ENCODE data around the gene LIMK2. TPM values are rescaled to one million over a fixed set of nuclear protein-coding genes. Genes with fewer than 3 reads are reported as not detected.
A peak's percentile ranks its signal among the peaks of the same experiment; 100 is the strongest.

The LIMK2 gene
- total and polyA plus RNA-seq, 4 experiments from 2014 or later, result 12.3 to 33.2 (median 29.5) TPM

GRCh38 chr22:31269892-31270579 is 57.9 kb downstream of the LIMK2 start:
- Mint-ChIP-seq H3K4me1 (peaks cover 28 to 53% (median 41%) of the 10 kb centered on the region in 4 donors), H3K9me3 (no peaks in the 10 kb centered on the region), H3K27me3 (no peaks in the 10 kb centered on the region), H3K27ac (peak overlapping the region; percentile 58 to 95 (median 80)), H3K4me3 (peak overlapping the region in 1 of 8 donors; percentile 7), H3K36me3 (peaks cover 29 to 68% of the 10 kb centered on the region in 2 donors)
- POLR2A ChIA-PET (ENCODE audit: partially characterized antibody), result interaction anchor here (0.6 to 17.9 kb wide), 7 partner anchors 8 to 241 kb away, joined by 3 to 1203 read pairs (median 20); partner anchors contain the start of genes LIMK2 and PIK3IP1
- H3K9me3 ChIP-seq (ENCODE audit: control insufficient read depth in 1 of 2, low read length in 2 of 2), result no peaks in the 10 kb centered on the region
- CTCF ChIA-PET (ENCODE audit: partially characterized antibody), result interaction anchor here (0.8 to 12.3 kb wide), 14 partner anchors 9 to 162 kb away, joined by 3 to 140 read pairs (median 15); partner anchors contain the start of genes LIMK2, PIK3IP1 and SELENOM
- H3K27ac ChIP-seq (ENCODE audit: low read depth, low read length), result no peak overlapping the region
- no peak overlapping the region for H3K4me3 ChIP-seq (ENCODE audit: low read length in 2 of 2)
- no peaks in the 10 kb centered on the region for H3K27me3 ChIP-seq (ENCODE audit: insufficient read depth, low read length)
- no peak for DNase-seq
- peaks cover 22% of the 10 kb centered on the region for H3K36me3 ChIP-seq (ENCODE audit: insufficient read depth, low read length)
- H3K4me1 ChIP-seq (ENCODE audit: insufficient read depth, low read length), result peaks cover 30% of the 10 kb centered on the region
- intact Hi-C loops (cut with micrococcal nuclease), result no loop called here

DNA sequence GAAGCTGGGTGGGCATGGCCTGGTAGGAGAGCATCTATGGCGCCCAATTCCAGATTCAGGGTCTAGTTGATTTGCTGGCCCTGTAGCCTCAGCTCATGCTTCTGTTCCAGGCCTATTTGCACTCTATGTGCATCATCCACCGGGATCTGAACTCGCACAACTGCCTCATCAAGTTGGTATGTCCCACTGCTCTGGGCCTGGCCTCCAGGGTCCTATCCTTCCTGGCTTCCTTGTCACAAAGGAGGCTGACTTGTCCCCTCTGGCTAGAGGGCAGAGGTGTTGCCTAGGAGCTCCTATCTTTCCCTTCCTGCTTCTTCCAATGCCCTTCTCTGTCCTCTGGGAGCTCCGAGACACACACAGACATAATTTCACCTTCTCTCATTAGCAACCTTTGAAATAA is 58.9 kb downstream of the LIMK2 start:
- Mint-ChIP-seq H3K9me3 (no peaks in the 10 kb centered on the region), H3K27me3 (no peaks in the 10 kb centered on the region), H3K4me1 (peaks cover 30 to 63% (median 43%) of the 10 kb centered on the region in 4 donors), H3K36me3 (peaks cover 28 to 69% of the 10 kb centered on the region in 2 donors), H3K27ac (peak overlapping the region; percentile 25 to 91 (median 81)), H3K4me3 (no peak overlapping the region)
- H3K9me3 ChIP-seq (ENCODE audit: control insufficient read depth in 1 of 2, low read length in 2 of 2), result no peaks in the 10 kb centered on the region
- DNase-seq, result no peak
- H3K27me3 ChIP-seq (ENCODE audit: insufficient read depth, low read length), result no peaks in the 10 kb centered on the region
- peaks cover 40% of the 10 kb centered on the region for H3K4me1 ChIP-seq (ENCODE audit: insufficient read depth, low read length)
- ChIA-PET POLR2A (ENCODE audit: partially characterized antibody) (interaction anchor here (0.6 to 17.9 kb wide), 7 partner anchors 7 to 1784 kb away, joined by 3 to 1203 read pairs (median 20); partner anchors contain the start of genes LIMK2 and PIK3IP1), CTCF (ENCODE audit: partially characterized antibody) (interaction anchor here (0.8 to 12.3 kb wide), 21 partner anchors 8 to 163 kb away, joined by 3 to 140 read pairs (median 10); partner anchors contain the start of genes LIMK2, PIK3IP1 and SELENOM)
- H3K27ac ChIP-seq (ENCODE audit: low read depth, low read length), result no peak overlapping the region
- H3K4me3 ChIP-seq (ENCODE audit: low read length in 2 of 2), result no peak overlapping the region
- intact Hi-C loops (cut with micrococcal nuclease), result no loop called here
- peaks cover 27% of the 10 kb centered on the region for H3K36me3 ChIP-seq (ENCODE audit: insufficient read depth, low read length)

DNA sequence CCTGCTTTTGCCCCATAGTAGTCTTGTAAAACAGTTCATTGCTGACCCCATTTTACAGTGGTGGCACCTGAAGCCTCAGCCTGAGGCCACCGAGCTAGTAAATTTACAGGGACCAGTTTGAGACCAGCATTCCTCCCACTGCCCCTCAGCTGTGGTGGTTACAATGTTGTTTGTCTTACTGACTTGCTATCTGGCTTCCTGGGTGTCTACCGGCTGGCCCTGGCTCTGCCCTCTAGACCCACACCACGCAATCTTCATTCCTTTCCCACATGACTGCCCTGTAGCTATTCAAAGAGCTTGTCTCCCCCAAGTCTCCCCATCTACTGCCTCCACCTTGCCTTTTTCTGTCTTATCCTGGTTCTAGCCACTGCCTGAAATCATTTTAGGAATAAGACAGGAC is 59.4 kb downstream of the LIMK2 start:
- Histone ChIP-seq H3K36me3 (ENCODE audit: insufficient read depth, low read length) (peaks cover 25% of the 10 kb centered on the region), H3K4me1 (ENCODE audit: insufficient read depth, low read length) (peaks cover 41% of the 10 kb centered on the region), H3K4me3 (ENCODE audit: low read length in 2 of 2) (no peak overlapping the region), H3K27me3 (ENCODE audit: insufficient read depth, low read length) (no peaks in the 10 kb centered on the region), H3K27ac (ENCODE audit: low read depth, low read length) (no peak overlapping the region), H3K9me3 (ENCODE audit: control insufficient read depth in 1 of 2, low read length in 2 of 2) (no peaks in the 10 kb centered on the region)
- ChIA-PET POLR2A (ENCODE audit: partially characterized antibody) (interaction anchor here (0.6 to 17.9 kb wide), 6 partner anchors 12 to 1784 kb away, joined by 3 to 1203 read pairs (median 14); partner anchors contain the start of genes LIMK2 and PIK3IP1), CTCF (ENCODE audit: partially characterized antibody) (interaction anchor here (0.7 to 12.3 kb wide), 20 partner anchors 11 to 164 kb away, joined by 3 to 140 read pairs (median 16); partner anchors contain the start of genes LIMK2, PIK3IP1 and SELENOM)
- no peak for DNase-seq
- Mint-ChIP-seq H3K27me3 (no peaks in the 10 kb centered on the region), H3K4me3 (peak overlapping the region in 1 of 8 donors; percentile 21), H3K4me1 (peaks cover 30 to 65% (median 44%) of the 10 kb centered on the region in 4 donors), H3K36me3 (peaks cover 24 to 68% of the 10 kb centered on the region in 2 donors), H3K9me3 (no peaks in the 10 kb centered on the region), H3K27ac (peak overlapping the region; percentile 25 to 91 (median 81))
- intact Hi-C loops (cut with micrococcal nuclease), result no loop called here

DNA sequence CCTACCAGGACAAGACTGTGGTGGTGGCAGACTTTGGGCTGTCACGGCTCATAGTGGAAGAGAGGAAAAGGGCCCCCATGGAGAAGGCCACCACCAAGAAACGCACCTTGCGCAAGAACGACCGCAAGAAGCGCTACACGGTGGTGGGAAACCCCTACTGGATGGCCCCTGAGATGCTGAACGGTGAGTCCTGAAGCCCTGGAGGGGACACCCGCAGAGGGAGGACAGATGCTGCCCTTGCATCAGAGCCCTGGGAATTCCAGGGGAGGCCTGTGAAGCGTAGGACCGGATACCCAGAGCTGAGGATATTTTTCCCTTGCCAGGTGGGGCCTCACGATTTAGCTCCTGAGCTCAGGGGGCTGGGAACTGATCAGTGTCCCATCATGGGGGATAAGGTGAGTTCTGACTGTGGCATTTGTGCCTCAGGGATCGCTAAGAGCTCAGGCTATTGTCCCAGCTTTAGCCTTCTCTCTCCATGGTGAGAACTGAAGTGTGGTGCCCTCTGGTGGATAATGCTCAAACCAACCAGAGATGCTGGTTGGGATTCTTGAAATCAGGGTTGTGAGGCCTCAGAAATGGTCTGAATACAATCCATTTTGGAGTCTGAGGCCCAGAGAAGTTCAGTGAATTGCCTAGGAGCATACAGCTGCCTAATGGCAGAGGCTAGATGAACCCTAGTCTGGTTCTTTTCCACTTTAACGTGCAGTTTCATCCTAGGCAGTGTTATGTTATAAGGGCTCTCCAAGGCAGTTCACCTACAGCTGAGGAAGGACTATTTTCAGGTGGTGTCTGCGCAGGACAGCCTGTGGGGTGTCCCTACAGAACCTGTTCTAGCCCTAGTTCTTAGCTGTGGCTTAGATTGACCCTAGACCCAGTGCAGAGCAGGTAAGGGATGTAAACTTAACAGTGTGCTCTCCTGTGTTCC is 60.7 kb downstream of the LIMK2 start:
- POLR2A ChIA-PET (ENCODE audit: partially characterized antibody), result interaction anchor here (0.7 to 17.9 kb wide), 15 partner anchors 10 to 189 kb away, joined by 3 to 1203 read pairs (median 4); partner anchors contain the start of genes LIMK2, PATZ1 and PIK3IP1
- Mint-ChIP-seq H3K4me1 (peaks cover 30 to 77% (median 51%) of the 10 kb centered on the region in 4 donors), H3K4me3 (peak overlapping the region in 1 of 8 donors; percentile 2), H3K36me3 (peaks cover 18 to 66% of the 10 kb centered on the region in 2 donors), H3K27ac (peak overlapping the region; percentile 61 to 84 (median 73)), H3K27me3 (no peaks in the 10 kb centered on the region), H3K9me3 (no peaks in the 10 kb centered on the region)
- CTCF ChIA-PET (ENCODE audit: partially characterized antibody), result interaction anchor here (0.6 to 12.3 kb wide), 41 partner anchors 9 to 510 kb away, joined by 3 to 140 read pairs (median 6); partner anchors contain the start of genes LIMK2, PIK3IP1, RNF185 and SELENOM
- intact Hi-C loops (cut with micrococcal nuclease), result loop anchor here (1.0 to 2.0 kb wide), 4 partner anchors 60 to 510 kb away; partner anchors contain the start of genes LIMK2 and SELENOM
- H3K36me3 ChIP-seq (ENCODE audit: insufficient read depth, low read length), result peaks cover 12% of the 10 kb centered on the region
- no peak overlapping the region for H3K4me3 ChIP-seq (ENCODE audit: low read length in 2 of 2)
- no peaks in the 10 kb centered on the region for H3K9me3 ChIP-seq (ENCODE audit: control insufficient read depth in 1 of 2, low read length in 2 of 2)
- no peaks in the 10 kb centered on the region for H3K27me3 ChIP-seq (ENCODE audit: insufficient read depth, low read length)
- peak in 3 of 5 donors; percentile 44 to 56 (median 51) for DNase-seq
- peaks cover 52% of the 10 kb centered on the region for H3K4me1 ChIP-seq (ENCODE audit: insufficient read depth, low read length)
- no peak overlapping the region for H3K27ac ChIP-seq (ENCODE audit: low read depth, low read length)

DNA sequence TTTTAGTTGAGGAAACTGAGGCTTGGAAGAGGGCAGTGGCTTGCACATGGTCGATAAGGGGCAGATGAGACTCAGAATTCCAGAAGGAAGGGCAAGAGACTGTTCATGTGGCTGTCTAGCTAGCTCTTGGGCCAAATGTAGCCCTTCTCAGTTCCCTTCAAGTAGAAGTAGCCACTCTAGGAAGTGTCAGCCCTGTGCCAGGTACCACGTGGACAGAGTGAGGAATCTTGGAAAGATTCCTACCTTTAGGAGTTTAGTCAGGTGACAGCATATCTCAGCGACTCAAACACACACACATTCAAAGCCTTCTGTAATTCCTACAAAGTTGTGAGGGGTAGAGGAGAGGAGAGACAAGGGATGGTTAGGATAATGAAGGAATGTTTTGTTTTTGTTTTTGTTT is 61.9 kb downstream of the LIMK2 start:
- DNase-seq, result no peak
- no peak overlapping the region for H3K27ac ChIP-seq (ENCODE audit: low read depth, low read length)
- peaks cover 12 to 63% of the 10 kb centered on the region in 2 donors for H3K36me3 Mint-ChIP-seq
- peak overlapping the region; percentile 53 to 93 (median 80) for H3K27ac Mint-ChIP-seq
- intact Hi-C loops (cut with micrococcal nuclease), result no loop called here
- H3K9me3 Mint-ChIP-seq, result no peaks in the 10 kb centered on the region
- H3K27me3 Mint-ChIP-seq, result no peaks in the 10 kb centered on the region
- H3K9me3 ChIP-seq (ENCODE audit: control insufficient read depth in 1 of 2, low read length in 2 of 2), result no peaks in the 10 kb centered on the region
- H3K4me1 ChIP-seq (ENCODE audit: insufficient read depth, low read length), result peaks cover 64% of the 10 kb centered on the region
- ChIA-PET POLR2A (ENCODE audit: partially characterized antibody) (interaction anchor here (0.7 to 17.9 kb wide), 10 partner anchors 8 to 73 kb away, joined by 3 to 1203 read pairs (median 6); partner anchors contain the start of genes LIMK2, PATZ1 and PIK3IP1), CTCF (ENCODE audit: partially characterized antibody) (interaction anchor here (0.7 to 12.3 kb wide), 21 partner anchors 9 to 511 kb away, joined by 3 to 140 read pairs (median 13); partner anchors contain the start of genes LIMK2, PIK3IP1 and RNF185)
- H3K36me3 ChIP-seq (ENCODE audit: insufficient read depth, low read length), result peaks cover 10% of the 10 kb centered on the region
- H3K4me3 ChIP-seq (ENCODE audit: low read length in 2 of 2), result no peak overlapping the region
- peak overlapping the region in 1 of 8 donors; percentile 35 for H3K4me3 Mint-ChIP-seq
- H3K4me1 Mint-ChIP-seq, result peaks cover 39 to 83% (median 62%) of the 10 kb centered on the region in 4 donors
- H3K27me3 ChIP-seq (ENCODE audit: insufficient read depth, low read length), result no peaks in the 10 kb centered on the region

- no peak overlapping the region for H3K27ac ChIP-seq (ENCODE audit: low read depth, low read length)
- H3K36me3 ChIP-seq (ENCODE audit: insufficient read depth, low read length), result peaks cover 16% of the 10 kb centered on the region
- no peaks in the 10 kb centered on the region for H3K9me3 Mint-ChIP-seq
Measured at GRCh38 chr22:31275018-31275417, 62.9 kb downstream of the LIMK2 start.

More at GRCh38 chr22:31275018-31275417, 62.9 kb downstream of the LIMK2 start:
- H3K4me1 Mint-ChIP-seq, result peaks cover 47 to 88% (median 67%) of the 10 kb centered on the region in 4 donors
- H3K9me3 ChIP-seq (ENCODE audit: control insufficient read depth in 1 of 2, low read length in 2 of 2), result no peaks in the 10 kb centered on the region
- peaks cover 21 to 66% of the 10 kb centered on the region in 2 donors for H3K36me3 Mint-ChIP-seq
- intact Hi-C loops (cut with micrococcal nuclease), result no loop called here
- H3K4me3 ChIP-seq (ENCODE audit: low read length in 2 of 2), result no peak overlapping the region
- peak overlapping the region in 1 of 8 donors; percentile 24 for H3K4me3 Mint-ChIP-seq
- H3K27ac Mint-ChIP-seq, result peak overlapping the region; percentile 64 to 89 (median 81)
- no peaks in the 10 kb centered on the region for H3K27me3 Mint-ChIP-seq
- no peaks in the 10 kb centered on the region for H3K27me3 ChIP-seq (ENCODE audit: insufficient read depth, low read length)
- ChIA-PET CTCF (ENCODE audit: partially characterized antibody) (interaction anchor here (1.0 to 12.3 kb wide), 9 partner anchors 9 to 167 kb away, joined by 3 to 140 read pairs (median 32); partner anchors contain the start of genes LIMK2 and PIK3IP1), POLR2A (ENCODE audit: partially characterized antibody) (interaction anchor here (1.0 to 17.9 kb wide), 6 partner anchors 9 to 69 kb away, joined by 3 to 1203 read pairs (median 46); partner anchors contain the start of genes LIMK2 and PIK3IP1)
- no peak for DNase-seq
- H3K4me1 ChIP-seq (ENCODE audit: insufficient read depth, low read length), result peaks cover 74% of the 10 kb centered on the region

All from CD4-positive, alpha-beta memory T cell (primary cell).